ENCODE results near the gene EIF2B2. TPM values are rescaled to one million over a fixed set of nuclear protein-coding genes. Genes with fewer than 3 reads are reported as not detected.

The EIF2B2 gene
- total and polyA plus RNA-seq, 9 of the 15 experiments (the other 6 are each of a cell fraction or from before 2014, with no cell fraction given), result 10.6 to 94.1 (median 38.9) TPM

DNA sequence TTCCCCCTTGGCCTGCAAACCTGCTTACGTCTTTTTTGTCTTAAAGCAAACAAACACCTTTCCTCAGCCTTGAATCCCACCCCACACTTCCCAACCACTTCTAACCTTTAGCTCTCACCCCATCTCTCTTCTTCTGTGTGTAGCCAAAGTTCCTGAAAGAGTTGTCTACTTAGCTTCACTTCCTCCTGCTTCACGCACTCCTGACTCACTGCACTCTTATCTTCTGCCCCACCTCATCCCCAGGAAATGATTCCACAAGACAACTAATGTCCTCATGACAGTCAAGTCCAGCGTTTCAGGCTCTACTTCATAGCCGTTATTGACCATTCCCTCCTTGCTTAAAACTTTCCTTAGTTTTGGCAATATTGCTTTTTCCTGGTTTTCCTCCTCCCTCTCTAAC, 22.4 kb downstream of the EIF2B2 start (continued):
- TF ChIP-seq, protein P1, sequence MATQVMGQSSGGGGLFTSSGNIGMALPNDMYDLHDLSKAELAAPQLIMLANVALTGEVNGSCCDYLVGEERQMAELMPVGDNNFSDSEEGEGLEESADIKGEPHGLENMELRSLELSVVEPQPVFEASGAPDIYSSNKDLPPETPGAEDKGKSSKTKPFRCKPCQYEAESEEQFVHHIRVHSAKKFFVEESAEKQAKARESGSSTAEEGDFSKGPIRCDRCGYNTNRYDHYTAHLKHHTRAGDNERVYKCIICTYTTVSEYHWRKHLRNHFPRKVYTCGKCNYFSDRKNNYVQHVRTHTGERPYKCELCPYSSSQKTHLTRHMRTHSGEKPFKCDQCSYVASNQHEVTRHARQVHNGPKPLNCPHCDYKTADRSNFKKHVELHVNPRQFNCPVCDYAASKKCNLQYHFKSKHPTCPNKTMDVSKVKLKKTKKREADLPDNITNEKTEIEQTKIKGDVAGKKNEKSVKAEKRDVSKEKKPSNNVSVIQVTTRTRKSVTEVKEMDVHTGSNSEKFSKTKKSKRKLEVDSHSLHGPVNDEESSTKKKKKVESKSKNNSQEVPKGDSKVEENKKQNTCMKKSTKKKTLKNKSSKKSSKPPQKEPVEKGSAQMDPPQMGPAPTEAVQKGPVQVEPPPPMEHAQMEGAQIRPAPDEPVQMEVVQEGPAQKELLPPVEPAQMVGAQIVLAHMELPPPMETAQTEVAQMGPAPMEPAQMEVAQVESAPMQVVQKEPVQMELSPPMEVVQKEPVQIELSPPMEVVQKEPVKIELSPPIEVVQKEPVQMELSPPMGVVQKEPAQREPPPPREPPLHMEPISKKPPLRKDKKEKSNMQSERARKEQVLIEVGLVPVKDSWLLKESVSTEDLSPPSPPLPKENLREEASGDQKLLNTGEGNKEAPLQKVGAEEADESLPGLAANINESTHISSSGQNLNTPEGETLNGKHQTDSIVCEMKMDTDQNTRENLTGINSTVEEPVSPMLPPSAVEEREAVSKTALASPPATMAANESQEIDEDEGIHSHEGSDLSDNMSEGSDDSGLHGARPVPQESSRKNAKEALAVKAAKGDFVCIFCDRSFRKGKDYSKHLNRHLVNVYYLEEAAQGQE (IDR thresholded peaks at IDR 0.05; ENCODE audit: borderline replicate concordance), result no peak
- TF ChIP-seq, protein P1 (CRISPR knock-in tag; IDR thresholded peaks at IDR 0.05; ENCODE audit: low read depth), result no peak
- TF ChIP-seq ZNF586 (CRISPR knock-in tag; conservative IDR thresholded peaks at IDR 0.05) (no peak), CHD4 (IDR thresholded peaks at IDR 0.05; ENCODE audit: insufficient read depth, insufficient replicate concordance, low read depth, low read length, poor library complexity, severe bottlenecking) (no peak), MXI1 (IDR thresholded peaks at IDR 0.05; ENCODE audit: low read depth, low read length) (no peak), GATAD2B (IDR thresholded peaks at IDR 0.05; ENCODE audit: borderline replicate concordance) (no peak), TFAM (CRISPR knock-in tag; conservative IDR thresholded peaks at IDR 0.05) (no peak), ZNF217 (CRISPR knock-in tag; IDR thresholded peaks at IDR 0.05) (no peak), POLR2H (tag; IDR thresholded peaks at IDR 0.05; ENCODE audit: low read depth) (no peak)
- TF ChIP-seq, protein P2, sequence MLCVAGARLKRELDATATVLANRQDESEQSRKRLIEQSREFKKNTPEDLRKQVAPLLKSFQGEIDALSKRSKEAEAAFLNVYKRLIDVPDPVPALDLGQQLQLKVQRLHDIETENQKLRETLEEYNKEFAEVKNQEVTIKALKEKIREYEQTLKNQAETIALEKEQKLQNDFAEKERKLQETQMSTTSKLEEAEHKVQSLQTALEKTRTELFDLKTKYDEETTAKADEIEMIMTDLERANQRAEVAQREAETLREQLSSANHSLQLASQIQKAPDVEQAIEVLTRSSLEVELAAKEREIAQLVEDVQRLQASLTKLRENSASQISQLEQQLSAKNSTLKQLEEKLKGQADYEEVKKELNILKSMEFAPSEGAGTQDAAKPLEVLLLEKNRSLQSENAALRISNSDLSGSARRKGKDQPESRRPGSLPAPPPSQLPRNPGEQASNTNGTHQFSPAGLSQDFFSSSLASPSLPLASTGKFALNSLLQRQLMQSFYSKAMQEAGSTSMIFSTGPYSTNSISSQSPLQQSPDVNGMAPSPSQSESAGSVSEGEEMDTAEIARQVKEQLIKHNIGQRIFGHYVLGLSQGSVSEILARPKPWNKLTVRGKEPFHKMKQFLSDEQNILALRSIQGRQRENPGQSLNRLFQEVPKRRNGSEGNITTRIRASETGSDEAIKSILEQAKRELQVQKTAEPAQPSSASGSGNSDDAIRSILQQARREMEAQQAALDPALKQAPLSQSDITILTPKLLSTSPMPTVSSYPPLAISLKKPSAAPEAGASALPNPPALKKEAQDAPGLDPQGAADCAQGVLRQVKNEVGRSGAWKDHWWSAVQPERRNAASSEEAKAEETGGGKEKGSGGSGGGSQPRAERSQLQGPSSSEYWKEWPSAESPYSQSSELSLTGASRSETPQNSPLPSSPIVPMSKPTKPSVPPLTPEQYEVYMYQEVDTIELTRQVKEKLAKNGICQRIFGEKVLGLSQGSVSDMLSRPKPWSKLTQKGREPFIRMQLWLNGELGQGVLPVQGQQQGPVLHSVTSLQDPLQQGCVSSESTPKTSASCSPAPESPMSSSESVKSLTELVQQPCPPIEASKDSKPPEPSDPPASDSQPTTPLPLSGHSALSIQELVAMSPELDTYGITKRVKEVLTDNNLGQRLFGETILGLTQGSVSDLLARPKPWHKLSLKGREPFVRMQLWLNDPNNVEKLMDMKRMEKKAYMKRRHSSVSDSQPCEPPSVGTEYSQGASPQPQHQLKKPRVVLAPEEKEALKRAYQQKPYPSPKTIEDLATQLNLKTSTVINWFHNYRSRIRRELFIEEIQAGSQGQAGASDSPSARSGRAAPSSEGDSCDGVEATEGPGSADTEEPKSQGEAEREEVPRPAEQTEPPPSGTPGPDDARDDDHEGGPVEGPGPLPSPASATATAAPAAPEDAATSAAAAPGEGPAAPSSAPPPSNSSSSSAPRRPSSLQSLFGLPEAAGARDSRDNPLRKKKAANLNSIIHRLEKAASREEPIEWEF (CRISPR knock-in tag; IDR thresholded peaks at IDR 0.05), result no peak
- TF ChIP-seq, protein P3, sequence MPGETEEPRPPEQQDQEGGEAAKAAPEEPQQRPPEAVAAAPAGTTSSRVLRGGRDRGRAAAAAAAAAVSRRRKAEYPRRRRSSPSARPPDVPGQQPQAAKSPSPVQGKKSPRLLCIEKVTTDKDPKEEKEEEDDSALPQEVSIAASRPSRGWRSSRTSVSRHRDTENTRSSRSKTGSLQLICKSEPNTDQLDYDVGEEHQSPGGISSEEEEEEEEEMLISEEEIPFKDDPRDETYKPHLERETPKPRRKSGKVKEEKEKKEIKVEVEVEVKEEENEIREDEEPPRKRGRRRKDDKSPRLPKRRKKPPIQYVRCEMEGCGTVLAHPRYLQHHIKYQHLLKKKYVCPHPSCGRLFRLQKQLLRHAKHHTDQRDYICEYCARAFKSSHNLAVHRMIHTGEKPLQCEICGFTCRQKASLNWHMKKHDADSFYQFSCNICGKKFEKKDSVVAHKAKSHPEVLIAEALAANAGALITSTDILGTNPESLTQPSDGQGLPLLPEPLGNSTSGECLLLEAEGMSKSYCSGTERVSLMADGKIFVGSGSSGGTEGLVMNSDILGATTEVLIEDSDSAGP (CRISPR knock-in tag; IDR thresholded peaks at IDR 0.05), result no peak
- TF ChIP-seq, protein P4, sequence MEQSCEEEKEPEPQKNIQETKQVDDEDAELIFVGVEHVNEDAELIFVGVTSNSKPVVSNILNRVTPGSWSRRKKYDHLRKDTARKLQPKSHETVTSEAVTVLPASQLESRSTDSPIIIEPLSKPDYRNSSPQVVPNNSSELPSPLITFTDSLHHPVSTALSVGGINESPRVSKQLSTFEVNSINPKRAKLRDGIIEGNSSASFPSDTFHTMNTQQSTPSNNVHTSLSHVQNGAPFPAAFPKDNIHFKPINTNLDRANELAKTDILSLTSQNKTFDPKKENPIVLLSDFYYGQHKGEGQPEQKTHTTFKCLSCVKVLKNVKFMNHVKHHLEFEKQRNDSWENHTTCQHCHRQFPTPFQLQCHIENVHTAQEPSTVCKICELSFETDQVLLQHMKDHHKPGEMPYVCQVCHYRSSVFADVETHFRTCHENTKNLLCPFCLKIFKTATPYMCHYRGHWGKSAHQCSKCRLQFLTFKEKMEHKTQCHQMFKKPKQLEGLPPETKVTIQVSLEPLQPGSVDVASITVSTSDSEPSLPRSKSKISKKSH (CRISPR knock-in tag; IDR thresholded peaks at IDR 0.05), result no peak
